ENCODE data around the gene PDE4C.

PDE4C gene

GRCh38 chr19:18253716-18254115 is 27.5 kb upstream of the PDE4C start:
- no peak for DNase-seq

- no peak for DNase-seq
These were observed 26.9 kb upstream of the PDE4C start for GRCh38 chr19:18253130-18253529.

GRCh38 chr19:18252370-18252717 is 26.1 kb upstream of the PDE4C start:
- DNase-seq, result no peak

DNA sequence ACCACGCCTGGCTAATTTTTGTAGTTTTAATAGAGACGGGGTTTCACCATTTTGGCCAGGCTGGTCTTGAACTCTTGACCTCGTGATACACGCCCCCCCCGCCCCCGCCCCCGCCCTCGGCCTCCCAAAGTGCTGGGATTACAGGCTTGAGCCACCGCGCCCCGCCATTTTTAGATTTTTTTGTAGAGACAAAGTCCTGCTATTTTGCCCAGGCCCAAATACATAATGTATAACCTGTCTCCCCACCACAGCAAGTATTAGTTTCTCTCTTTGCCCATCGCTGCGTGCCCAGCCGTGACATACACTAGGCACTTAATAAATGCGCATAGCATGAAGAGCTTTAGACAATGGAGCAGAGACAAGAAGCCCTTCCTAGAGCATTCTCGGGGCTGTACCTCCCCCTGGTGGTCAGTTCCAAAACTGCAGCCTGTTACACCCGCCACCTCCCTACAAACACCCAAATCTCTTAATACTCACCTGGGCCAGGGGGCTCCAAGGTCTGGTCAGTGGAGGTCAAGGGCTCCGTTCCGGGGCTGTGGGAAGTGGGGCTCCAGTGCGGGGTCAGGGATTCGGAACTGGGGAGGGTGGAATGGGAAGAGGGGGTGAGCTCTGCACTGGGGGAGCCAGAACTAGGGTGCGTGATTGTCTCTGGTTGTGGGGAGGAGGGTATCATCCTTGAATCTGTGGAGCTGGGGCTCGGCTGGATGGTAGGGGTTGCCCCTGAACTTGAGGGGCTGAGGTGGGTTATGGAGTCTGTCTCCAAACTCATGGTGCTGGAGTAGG is 25.5 kb upstream of the PDE4C start:
- no peak for DNase-seq

DNA sequence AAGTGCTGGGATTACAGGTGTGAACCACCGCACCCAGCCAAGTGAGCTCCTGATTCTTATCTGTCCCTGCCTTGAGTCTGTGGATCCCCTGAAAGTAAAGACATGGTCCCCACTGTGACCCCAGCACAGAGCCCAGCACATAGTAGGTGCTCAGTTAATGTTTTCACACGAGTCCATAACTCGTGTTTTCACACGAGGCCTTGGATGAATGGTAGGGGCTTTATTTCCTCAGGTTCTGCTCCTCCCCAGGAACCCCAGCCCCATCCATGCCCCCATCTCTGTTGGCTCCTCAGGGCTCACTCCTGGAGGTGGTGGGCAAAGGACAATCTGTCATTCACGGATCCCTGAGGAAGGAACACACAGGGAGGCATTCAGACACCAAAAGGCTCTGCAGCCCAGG is 23.6 kb upstream of the PDE4C start:
- no peak for DNase-seq

DNA sequence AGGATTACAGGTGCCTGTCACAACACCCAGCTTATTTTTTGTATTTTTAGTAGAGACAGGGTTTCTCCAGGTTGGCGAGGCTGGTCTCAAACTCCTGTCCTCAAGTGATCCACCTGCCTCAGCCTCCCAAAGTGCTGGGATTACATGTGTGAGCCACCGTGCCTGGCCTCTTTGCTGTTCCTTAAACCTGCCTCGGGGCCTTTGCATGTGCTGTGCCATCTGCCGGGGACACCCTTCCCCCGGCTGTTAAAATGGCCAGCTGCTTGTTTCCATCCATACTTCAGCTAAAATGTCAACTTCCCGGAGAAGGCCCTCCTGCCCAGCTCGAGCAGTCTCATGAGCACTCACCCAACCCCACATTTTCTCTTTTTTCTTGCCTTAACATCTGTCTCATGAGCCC is 19.1 kb upstream of the PDE4C start:
- DNase-seq, result no peak

DNA sequence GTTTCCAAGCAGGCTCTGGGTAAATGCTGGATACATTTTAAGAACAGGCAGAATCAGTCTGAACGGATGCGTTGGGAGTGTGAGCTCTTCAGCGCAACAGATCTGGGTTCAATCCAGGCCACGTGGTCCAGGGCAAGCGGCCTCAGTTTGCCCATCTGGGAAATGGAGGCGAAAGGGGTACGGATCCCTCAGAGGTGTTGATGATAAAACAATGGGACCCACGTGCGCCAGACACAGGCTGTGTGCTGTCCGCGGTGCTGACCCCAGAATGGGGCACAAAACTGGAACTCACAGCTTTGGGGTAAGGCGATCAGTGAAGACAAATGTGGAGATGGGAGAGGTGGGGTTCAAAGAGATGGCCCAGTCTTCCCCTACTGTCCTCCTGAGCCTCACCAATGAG is 13.1 kb upstream of the PDE4C start:
- no peak for DNase-seq

DNA sequence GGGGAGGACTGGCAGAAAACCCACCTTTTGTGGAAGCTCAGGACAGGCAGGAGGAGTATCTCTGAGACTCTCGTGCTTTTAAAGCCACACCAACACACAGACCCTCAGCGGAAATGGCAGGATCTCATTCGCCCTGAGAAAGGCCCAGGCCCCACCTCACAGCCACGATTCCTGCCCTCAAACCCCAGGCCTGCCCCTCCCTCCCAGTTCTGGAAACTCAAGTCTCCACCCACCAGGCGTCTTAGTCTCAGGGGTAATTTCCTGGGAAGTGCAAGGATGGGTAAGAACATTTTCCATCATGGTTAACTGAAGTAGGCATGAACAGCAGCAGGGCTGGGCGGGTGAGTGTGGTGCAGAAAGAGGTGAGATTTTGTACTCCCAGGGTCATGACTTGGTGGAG is 8.0 kb upstream of the PDE4C start:
- DNase-seq, result no peak

DNA sequence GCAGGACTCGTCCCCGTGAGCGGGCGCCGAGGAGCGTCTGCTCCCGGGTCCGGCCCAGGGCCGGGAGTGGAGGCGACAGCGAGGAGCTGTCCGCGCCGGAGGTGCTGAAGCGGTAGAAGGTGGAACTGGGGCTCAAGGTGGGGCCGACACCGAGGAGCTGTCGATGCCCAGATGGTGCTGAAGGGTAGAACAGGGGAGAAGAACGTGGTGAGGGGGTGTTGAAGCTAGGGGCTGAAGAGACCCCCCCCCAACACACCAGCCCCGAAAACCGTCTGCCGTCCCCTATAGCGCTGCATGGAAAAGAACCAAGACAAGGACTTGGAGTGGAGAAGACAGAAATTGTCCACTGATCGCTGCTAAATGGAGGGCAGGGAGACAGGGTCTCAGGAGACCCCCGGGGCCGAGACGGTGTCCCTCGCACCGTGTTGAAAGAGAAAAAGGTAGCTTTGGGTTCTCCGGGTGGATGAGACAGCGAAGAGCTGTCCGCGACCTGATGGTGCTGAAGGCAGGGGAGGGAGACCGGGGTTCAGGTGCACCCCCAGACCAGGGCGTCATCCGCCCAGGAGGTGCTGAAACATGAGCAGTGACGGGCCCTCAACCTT is 7.1 kb upstream of the PDE4C start:
- peak; percentile 30 for DNase-seq

GRCh38 chr19:18232540-18233223 is 6.4 kb upstream of the PDE4C start:
- DNase-seq, result no peak

DNA sequence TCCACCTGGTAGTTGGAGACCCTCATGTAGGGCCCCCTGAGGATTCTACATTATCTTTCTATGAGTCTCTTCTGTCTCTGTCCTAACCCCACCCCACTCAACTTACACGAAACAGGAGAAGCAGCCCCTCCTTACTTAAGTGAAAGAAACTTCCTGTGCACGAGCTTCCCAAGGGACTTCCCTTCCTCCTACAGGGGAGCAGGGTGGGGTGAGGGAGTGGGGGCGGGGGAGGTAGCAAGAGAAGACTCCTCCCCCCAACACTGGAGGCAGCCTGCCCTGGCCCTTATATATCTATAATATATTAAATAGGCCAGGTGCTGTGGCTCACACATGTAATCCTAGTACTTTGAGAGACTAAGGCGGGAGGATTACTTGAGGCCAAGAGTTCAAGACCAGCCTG is 5.5 kb upstream of the PDE4C start:
- no peak for DNase-seq

- no peak for DNase-seq
These were observed 4.9 kb upstream of the PDE4C start for GRCh38 chr19:18230941-18231734.

DNA sequence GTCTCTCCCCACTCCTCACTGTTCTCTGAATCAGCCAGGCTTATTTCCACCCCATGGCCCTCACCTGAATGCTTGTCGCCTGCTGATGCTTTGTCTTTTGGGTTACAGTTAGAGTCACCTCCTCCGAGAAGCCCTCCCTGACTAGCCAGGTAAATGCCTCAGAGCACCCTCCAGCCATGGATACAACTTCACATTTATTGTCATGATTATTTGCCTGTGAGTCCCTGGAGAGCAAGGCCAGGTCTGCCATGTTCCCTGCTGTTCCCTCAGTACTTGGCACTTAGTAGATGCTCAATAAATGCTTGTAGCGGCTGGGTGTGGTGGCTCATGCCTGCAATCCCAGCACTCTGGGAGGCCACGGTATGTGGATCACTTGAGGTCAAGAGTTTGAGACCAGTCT is 3.7 kb upstream of the PDE4C start:
- DNase-seq, result no peak

GRCh38 chr19:18229474-18229873 is 3.2 kb upstream of the PDE4C start:
- no peak for DNase-seq

GRCh38 chr19:18227781-18228271 is 1.6 kb upstream of the PDE4C start:
- no peak for DNase-seq

DNA sequence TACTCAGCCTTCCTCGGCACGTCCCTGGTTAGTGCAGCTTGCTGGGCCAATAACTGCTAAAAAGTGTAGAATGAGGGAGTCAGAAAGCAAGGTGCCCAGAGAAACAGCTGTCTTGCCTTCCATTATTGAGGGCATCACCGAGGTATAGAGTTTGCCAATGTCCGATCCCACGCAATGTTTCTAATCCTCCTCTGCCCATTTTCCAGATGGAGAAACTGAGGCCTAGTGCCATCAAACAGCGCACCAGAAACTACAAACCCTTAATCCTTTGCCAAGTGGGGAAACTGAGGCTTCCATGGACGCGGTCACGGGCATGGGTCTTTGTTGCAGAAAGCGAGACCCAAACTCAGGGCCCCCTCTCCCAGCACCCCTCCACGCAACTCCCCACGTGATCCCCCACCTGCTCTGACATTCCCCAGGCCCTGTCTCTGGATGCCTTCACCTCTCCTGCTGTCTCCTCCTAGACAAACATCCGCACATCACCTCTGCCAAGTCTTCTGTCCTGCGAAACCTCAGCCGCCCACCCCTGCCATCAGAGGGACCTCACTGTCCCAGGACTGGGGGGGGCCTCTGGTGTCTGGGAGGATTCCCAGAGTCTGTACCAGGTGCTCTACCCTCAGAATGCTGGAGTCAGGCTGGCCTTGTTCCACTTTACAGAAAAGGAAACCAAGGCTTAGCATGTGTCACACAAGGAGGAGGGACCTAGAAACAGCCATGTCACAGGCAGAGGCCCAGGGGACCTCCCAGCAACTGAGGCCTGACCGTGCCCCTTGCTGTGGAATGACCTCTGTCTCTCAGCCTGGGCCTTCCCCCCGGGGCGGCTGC is 930 bp upstream of the PDE4C start:
- DNase-seq, result no peak

DNA sequence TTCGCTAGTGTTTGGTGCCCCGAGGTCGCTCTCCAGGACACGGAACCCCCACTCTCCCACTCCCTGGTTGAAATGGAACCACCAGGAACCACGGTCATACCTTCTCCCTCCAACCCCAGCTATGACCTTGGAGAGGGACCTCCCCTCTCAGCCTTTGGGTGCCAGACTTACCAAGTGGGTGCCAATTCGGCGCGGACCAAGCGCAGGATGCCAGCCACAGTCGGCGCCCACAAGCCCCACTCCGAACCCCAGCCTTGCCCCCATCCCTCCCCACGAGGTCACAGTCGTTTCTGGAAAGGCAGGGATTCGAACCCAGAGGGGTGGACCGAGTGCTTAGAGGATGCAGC is 910 bp downstream of the PDE4C start:
- no peak for DNase-seq

GRCh38 chr19:18224525-18225354 is 1.5 kb downstream of the PDE4C start:
- DNase-seq, result peak; percentile 94

DNA sequence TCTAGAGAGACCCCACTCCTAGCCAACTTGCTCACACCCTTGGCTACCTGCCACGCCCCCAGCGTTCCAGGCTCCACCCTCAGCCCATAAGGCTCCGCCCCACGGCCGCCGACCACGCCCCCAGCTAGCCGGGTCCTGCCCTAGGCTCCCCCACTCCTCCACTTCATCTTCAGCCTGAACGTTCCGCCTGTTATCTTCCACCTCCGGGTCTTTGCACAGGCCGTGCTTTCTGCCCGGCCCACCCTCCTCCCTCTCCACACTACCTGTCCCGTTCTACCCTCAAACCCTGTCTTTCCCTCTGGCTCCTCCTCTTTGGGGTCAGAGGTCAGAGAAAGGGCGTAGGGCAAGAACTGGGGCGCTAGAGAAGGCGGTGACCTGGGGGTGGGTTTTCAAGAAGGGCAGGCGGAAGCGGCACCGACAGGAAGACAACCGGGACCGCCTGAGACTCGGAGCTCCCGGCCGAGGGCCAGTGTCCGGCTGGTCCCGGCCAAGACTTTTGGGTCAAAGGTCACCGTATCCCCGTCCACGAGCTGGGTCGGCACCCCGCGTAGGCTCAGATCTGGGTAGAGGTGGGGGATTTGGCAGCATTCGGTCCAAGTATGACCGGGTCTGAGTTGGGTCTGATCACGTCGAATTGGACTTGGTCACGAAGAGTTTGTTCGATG is 2.2 kb downstream of the PDE4C start:
- no peak for DNase-seq

- DNase-seq, result no peak
These were observed 4.2 kb downstream of the PDE4C start for GRCh38 chr19:18221815-18222725.

Data from NCI-H1048 (cell line).